GM19240 (cell line): ENCODE data around the gene CACFD1.

ENCODE experiments used
- DNase-seq: peaks from one replicate; pipeline ENCODE4 v3.0.0; 2011; ENCODE audit warnings: low spot score; ENCODE audit not compliant: insufficient read length

CACFD1 gene

GRCh38 chr9:133478851-133479711, 19.3 kb downstream of the CACFD1 start, which contains the start of gene SLC2A6:
Gene SLC2A6, minus strand, starts transcription at chr9:133479099. Its CDS starts 40 bp downstream, at chr9:133479059.
- peak; percentile 96 for DNase-seq

- DNase-seq = no peak
Observed at GRCh38 chr9:133483611-133484010, 23.8 kb downstream of the CACFD1 start.

- no peak for DNase-seq
Observed at GRCh38 chr9:133484671-133485437, 25.1 kb downstream of the CACFD1 start.

- DNase-seq = no peak
Observed at GRCh38 chr9:133485531-133486260, 25.9 kb downstream of the CACFD1 start.

- DNase-seq = no peak
Observed at GRCh38 chr9:133487331-133487725, 27.6 kb downstream of the CACFD1 start.

- DNase-seq = no peak
Observed at GRCh38 chr9:133488686-133489252, 29.0 kb downstream of the CACFD1 start.

GRCh38 chr9:133489253-133490190, 29.7 kb downstream of the CACFD1 start:
- no peak for DNase-seq

- DNase-seq = no peak
Observed at GRCh38 chr9:133490201-133490681, 30.5 kb downstream of the CACFD1 start.

- no peak for DNase-seq
Observed at GRCh38 chr9:133490865-133491655, 31.3 kb downstream of the CACFD1 start.

- no peak for DNase-seq
Observed at GRCh38 chr9:133491656-133491925, 31.8 kb downstream of the CACFD1 start.

- no peak for DNase-seq
Observed at GRCh38 chr9:133492061-133493021, 32.6 kb downstream of the CACFD1 start.

GRCh38 chr9:133493428-133493827, 33.6 kb downstream of the CACFD1 start:
- DNase-seq = no peak

- DNase-seq = no peak
Observed at GRCh38 chr9:133493845-133494540, 34.2 kb downstream of the CACFD1 start.

GRCh38 chr9:133494636-133495326, 35.0 kb downstream of the CACFD1 start:
- no peak for DNase-seq

GRCh38 chr9:133495327-133496293, 35.8 kb downstream of the CACFD1 start:
- DNase-seq = no peak
